Measurements from ENCODE around the gene TENM3.

- TF ChIP-seq CTCF (IDR thresholded peaks at IDR 0.05; ENCODE audit: low read length) (no peak), EZH2 (IDR thresholded peaks at IDR 0.05; ENCODE audit: borderline replicate concordance, low read length) (no peak)
Measured at GRCh38 chr4:182837831-182838230, 594.6 kb downstream of the TENM3 start.
